ENCODE data around the gene SMARCD2.

The SMARCD2 gene

DNA sequence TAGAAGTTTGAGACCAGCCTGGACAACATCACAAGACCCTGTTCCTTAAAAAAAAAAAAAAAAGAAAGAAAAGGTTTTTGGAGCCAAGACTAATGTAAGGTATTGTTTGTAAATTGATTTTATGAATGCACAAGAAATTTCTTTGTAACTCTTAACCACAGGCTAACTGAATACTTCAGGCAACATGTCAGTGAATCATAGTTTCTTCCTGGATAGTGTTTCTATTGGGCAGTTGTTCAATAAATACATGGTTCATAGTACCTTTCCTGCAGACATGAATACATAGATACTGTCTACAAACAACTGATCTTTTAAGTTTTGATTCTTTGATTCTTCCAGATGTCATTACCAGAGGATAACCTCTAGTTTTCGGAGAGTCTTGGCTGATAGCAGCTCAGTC, 56.9 kb downstream of the SMARCD2 start:
- POLR2A ChIA-PET: no interaction called here
- DNase-seq (ENCODE audit: low read depth, low spot score): no peak

DNA sequence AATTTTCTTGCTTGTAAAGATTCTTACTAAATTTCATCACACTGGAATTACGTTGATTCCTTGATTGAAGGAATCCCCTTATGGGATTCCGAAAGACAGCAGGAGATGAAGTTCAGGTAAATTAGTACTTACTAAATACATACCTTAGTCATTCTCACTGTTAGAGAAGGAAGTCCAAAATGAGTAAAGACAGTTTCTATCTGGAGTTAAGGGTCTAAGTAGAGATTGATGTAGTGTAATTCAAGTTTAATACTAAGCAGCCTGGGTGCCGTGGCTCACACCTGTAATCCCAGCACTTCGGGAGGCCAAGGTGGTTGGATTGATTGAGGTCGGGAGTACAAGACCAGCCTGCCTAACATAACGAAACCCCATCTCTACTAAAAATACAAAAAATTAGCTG, 59.0 kb downstream of the SMARCD2 start:
- ChIA-PET CTCF (interaction anchor here (1.1 to 1.5 kb wide), 3 partner anchors 10 to 19 kb away, joined by 3 to 4 read pairs (median 3); no protein-coding TSS in a partner anchor), POLR2A (interaction anchor here (3.1 kb wide), 1 partner anchor 10 kb away, joined by 10 read pairs; the partner anchor contains the start of genes CCDC47 and DDX42)
- TF ChIP-seq, protein P1, sequence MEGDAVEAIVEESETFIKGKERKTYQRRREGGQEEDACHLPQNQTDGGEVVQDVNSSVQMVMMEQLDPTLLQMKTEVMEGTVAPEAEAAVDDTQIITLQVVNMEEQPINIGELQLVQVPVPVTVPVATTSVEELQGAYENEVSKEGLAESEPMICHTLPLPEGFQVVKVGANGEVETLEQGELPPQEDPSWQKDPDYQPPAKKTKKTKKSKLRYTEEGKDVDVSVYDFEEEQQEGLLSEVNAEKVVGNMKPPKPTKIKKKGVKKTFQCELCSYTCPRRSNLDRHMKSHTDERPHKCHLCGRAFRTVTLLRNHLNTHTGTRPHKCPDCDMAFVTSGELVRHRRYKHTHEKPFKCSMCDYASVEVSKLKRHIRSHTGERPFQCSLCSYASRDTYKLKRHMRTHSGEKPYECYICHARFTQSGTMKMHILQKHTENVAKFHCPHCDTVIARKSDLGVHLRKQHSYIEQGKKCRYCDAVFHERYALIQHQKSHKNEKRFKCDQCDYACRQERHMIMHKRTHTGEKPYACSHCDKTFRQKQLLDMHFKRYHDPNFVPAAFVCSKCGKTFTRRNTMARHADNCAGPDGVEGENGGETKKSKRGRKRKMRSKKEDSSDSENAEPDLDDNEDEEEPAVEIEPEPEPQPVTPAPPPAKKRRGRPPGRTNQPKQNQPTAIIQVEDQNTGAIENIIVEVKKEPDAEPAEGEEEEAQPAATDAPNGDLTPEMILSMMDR (IDR thresholded peaks at IDR 0.05; ENCODE audit: insufficient read depth, low read length, missing control alignments): no peak
- no peak overlapping the region for H3K4me3 ChIP-seq (ENCODE audit: low read depth, low read length)
- no peak for DNase-seq (ENCODE audit: low read depth, low spot score)

More for the DNA sequence above, 56.9 kb downstream of the SMARCD2 start:
- TF ChIP-seq, protein P1 (IDR thresholded peaks at IDR 0.05; ENCODE audit: insufficient read depth, low read length, missing control alignments): no peak
- H3K4me3 ChIP-seq (ENCODE audit: low read depth, low read length): no peak overlapping the region
- CTCF ChIA-PET: interaction anchor here (1.4 kb wide), 1 partner anchor 11 kb away, joined by 3 read pairs; no protein-coding TSS in a partner anchor
